ENCODE data around the gene SCYL1. TPM values are rescaled to one million over a fixed set of nuclear protein-coding genes. Genes with fewer than 3 reads are reported as not detected.

The SCYL1 gene
- 94.2 and 95.8 TPM in 2 replicates for total RNA-seq

GRCh38 chr11:65524741-65525545 is at the start of gene SCYL1:
TSS of gene SCYL1 (plus strand) at chr11:65525083. CDS start at chr11:65525154, 71 bp downstream.
- intact Hi-C loops (cut with micrococcal nuclease), result loop anchor here (1.0 kb wide), 1 partner anchor 15 kb away; no protein-coding TSS in a partner anchor

DNA sequence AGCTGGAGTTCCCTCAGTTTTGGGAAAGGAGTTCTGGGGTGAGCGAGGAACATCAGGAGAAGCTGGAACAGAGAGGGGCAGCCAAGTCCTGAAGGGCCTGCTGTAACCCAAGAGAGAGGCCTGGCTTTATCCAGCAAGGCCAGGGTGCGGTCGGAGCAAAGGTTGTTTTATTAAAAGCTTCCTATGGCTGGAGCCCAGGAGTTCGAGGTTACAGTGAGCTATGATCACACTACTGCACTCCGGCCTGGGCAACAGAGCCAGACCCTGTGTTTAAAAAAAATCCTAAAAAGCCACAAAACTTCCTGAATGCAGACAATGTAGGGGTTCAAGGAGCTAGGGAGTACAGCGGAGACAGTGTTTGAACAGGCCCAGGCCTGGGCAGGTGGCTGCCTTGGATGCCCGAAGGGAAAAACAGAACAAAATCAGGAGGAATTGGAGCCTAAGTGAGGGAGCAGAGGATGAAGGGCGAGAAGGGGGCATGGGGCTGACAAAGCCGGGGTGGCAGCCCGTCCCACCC is 48.2 kb upstream of the SCYL1 start:
- Mint-ChIP-seq H3K9me3 (no peaks in the 10 kb centered on the region), H3K36me3 (ENCODE audit: low read depth) (peaks cover 6% of the 10 kb centered on the region), H3K4me1 (peaks cover 28% of the 10 kb centered on the region), H3K4me3 (peak overlapping the region; percentile 97), H3K27me3 (no peaks in the 10 kb centered on the region), H3K27ac (peak overlapping the region; percentile 100)
- peak; percentile 66 for DNase-seq
- intact Hi-C loops (cut with micrococcal nuclease), result loop anchor here (1.0 to 2.0 kb wide), 5 partner anchors 17 to 60 kb away; no protein-coding TSS in a partner anchor

More at GRCh38 chr11:65524741-65525545, at the start of gene SCYL1:
- peak; percentile 91 for DNase-seq
- Mint-ChIP-seq H3K4me1 (peaks cover 52% of the 10 kb centered on the region), H3K4me3 (peak within 1 kb of the TSS; percentile 91), H3K9me3 (no peaks in the 10 kb centered on the region), H3K36me3 (ENCODE audit: low read depth) (peaks cover 18% of the 10 kb centered on the region), H3K27me3 (no peaks in the 10 kb centered on the region), H3K27ac (peak within 1 kb of the TSS; percentile 93)

- intact Hi-C loops (cut with micrococcal nuclease), result loop anchor here (1.0 to 2.0 kb wide), 5 partner anchors 16 to 61 kb away; no protein-coding TSS in a partner anchor
- peak; percentile 97 for DNase-seq
- peak overlapping the region; percentile 100 for H3K27ac Mint-ChIP-seq
- no peaks in the 10 kb centered on the region for H3K9me3 Mint-ChIP-seq
- H3K4me1 Mint-ChIP-seq, result peaks cover 22% of the 10 kb centered on the region
- peaks cover 6% of the 10 kb centered on the region for H3K36me3 Mint-ChIP-seq (ENCODE audit: low read depth)
- no peaks in the 10 kb centered on the region for H3K27me3 Mint-ChIP-seq
- H3K4me3 Mint-ChIP-seq, result peak overlapping the region; percentile 97
Observed at GRCh38 chr11:65477149-65477965, 47.5 kb upstream of the SCYL1 start.

GRCh38 chr11:65478388-65479183 is 46.3 kb upstream of the SCYL1 start:
- Mint-ChIP-seq H3K27me3 (no peaks in the 10 kb centered on the region), H3K36me3 (ENCODE audit: low read depth) (peaks cover 6% of the 10 kb centered on the region), H3K4me1 (peaks cover 21% of the 10 kb centered on the region), H3K4me3 (no peak overlapping the region), H3K9me3 (no peaks in the 10 kb centered on the region), H3K27ac (no peak overlapping the region)
- DNase-seq, result no peak
- intact Hi-C loops (cut with micrococcal nuclease), result no loop called here

GRCh38 chr11:65479184-65480145 is 45.4 kb upstream of the SCYL1 start:
- Mint-ChIP-seq H3K27ac (no peak overlapping the region), H3K4me3 (no peak overlapping the region)

DNA sequence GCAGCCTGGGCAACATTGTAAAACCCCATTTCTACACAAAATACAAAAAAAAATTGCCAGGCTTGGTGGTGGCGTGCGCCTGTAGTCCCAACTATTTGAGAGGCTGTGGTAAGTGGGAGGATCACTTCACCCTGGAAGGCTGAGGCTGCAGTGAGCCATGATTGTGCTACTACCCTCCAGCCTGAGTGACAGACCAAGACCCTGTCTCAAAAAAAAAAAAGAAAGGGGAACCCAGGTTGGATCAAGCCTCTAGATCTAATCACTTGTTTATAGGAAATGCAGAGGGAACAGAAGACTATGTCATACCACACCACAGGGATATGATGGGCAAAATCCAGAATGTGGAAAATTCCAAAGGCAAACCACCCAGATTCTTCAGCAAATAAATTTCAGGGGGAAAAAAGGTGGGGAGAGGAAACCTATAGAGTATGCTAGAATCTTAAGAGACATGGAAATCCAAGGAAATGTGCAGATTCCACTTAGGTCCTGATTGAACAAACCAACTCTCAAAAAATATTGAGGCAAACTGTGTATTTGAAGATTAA is 42.5 kb upstream of the SCYL1 start:
- peaks cover 15% of the 10 kb centered on the region for H3K4me1 Mint-ChIP-seq
- H3K27ac Mint-ChIP-seq, result no peak overlapping the region

More at GRCh38 chr11:65479184-65480145, 45.4 kb upstream of the SCYL1 start:
- Mint-ChIP-seq H3K4me1 (peaks cover 21% of the 10 kb centered on the region), H3K27me3 (no peaks in the 10 kb centered on the region), H3K9me3 (no peaks in the 10 kb centered on the region), H3K36me3 (ENCODE audit: low read depth) (peaks cover 6% of the 10 kb centered on the region)
- DNase-seq, result no peak
- intact Hi-C loops (cut with micrococcal nuclease), result no loop called here

DNA sequence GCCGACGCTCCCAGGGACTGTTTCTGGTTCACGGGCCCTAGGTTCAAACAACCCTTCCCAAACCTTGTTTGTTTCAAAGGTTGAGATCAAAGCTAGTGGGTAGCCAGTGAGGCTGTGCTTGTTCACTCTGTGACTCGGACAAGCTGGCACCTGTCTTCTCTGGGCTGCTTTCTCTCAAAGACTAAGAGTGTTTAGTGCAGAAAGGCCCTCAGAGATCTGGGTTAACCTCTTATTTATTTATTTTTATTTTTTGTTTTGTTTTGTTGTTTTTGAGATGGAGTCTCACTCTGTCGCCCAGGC is 39.0 kb upstream of the SCYL1 start:
- intact Hi-C loops (cut with micrococcal nuclease), result no loop called here
- no peak for DNase-seq
- Mint-ChIP-seq H3K36me3 (ENCODE audit: low read depth) (no peaks in the 10 kb centered on the region), H3K9me3 (no peaks in the 10 kb centered on the region), H3K4me1 (peaks cover 26% of the 10 kb centered on the region), H3K4me3 (no peak overlapping the region), H3K27me3 (no peaks in the 10 kb centered on the region), H3K27ac (no peak overlapping the region)

More for the DNA sequence above, 42.5 kb upstream of the SCYL1 start:
- Mint-ChIP-seq H3K27me3 (no peaks in the 10 kb centered on the region), H3K36me3 (ENCODE audit: low read depth) (no peaks in the 10 kb centered on the region), H3K9me3 (no peaks in the 10 kb centered on the region), H3K4me3 (no peak overlapping the region)
- DNase-seq, result no peak
- intact Hi-C loops (cut with micrococcal nuclease), result no loop called here

DNA sequence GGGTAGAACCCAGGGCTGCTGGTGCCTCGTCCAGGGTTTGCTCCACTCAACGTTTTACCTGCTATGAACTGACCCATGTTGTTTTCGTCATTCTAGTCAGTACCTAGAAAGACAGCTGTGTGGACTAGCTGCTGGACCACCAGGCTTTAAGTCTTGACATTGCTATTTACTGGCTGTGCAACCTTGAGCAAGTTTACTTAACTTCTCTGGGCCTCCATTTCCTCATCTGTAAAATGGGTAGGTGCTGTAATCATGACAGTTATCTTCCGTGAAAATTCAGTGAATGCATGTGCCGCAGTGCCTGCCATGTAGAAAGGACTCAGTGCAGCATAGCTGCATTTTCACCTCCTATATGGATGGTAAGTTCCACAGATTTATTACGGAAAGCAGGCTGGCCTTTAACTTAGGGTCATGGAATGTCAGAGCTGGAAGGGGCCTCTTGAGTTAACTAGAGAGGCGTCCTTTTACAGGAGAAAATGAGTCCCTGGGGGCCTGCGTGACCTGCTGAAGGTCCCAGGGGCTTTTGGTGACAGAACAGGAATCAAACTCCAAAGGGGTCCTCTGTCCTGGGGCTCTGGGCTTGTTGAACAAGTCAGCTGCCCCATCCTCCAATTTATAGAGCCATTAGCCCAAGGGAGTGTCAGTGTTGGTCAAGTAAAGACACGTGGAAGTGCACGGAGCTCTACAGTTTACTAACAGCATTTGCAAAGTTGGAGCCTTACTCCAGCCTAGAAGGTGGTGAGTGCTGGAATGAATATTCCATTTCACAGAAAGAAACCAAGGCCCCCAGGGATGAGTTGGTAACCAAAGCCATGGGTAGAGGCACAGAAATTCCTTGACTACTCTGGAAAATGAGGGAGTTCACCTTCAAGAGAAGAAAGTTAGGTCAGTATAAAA is 38.1 kb upstream of the SCYL1 start:
- intact Hi-C loops (cut with micrococcal nuclease), result no loop called here
- no peak for DNase-seq
- Mint-ChIP-seq H3K36me3 (ENCODE audit: low read depth) (no peaks in the 10 kb centered on the region), H3K4me3 (no peak overlapping the region), H3K4me1 (peaks cover 31% of the 10 kb centered on the region), H3K27me3 (no peaks in the 10 kb centered on the region), H3K9me3 (no peaks in the 10 kb centered on the region), H3K27ac (peak overlapping the region; percentile 84)

GRCh38 chr11:65487467-65488272 is 37.2 kb upstream of the SCYL1 start:
- H3K27ac Mint-ChIP-seq, result peak overlapping the region; percentile 84
- no peaks in the 10 kb centered on the region for H3K27me3 Mint-ChIP-seq
- no peak overlapping the region for H3K4me3 Mint-ChIP-seq
- peak; percentile 82 for DNase-seq
- H3K9me3 Mint-ChIP-seq, result no peaks in the 10 kb centered on the region
- intact Hi-C loops (cut with micrococcal nuclease), result no loop called here
- peaks cover 37% of the 10 kb centered on the region for H3K4me1 Mint-ChIP-seq
- no peaks in the 10 kb centered on the region for H3K36me3 Mint-ChIP-seq (ENCODE audit: low read depth)

- Mint-ChIP-seq H3K27me3 (no peaks in the 10 kb centered on the region), H3K36me3 (ENCODE audit: low read depth) (no peaks in the 10 kb centered on the region), H3K4me3 (peak overlapping the region; percentile 14), H3K9me3 (no peaks in the 10 kb centered on the region), H3K4me1 (peaks cover 45% of the 10 kb centered on the region), H3K27ac (peak overlapping the region; percentile 84)
- intact Hi-C loops (cut with micrococcal nuclease), result no loop called here
- DNase-seq, result peak; percentile 68
Observed at GRCh38 chr11:65488273-65489034, 36.4 kb upstream of the SCYL1 start.

Measured in activated CD4-positive, alpha-beta T cell treated with anti-CD3 and anti-CD28 coated beads, Interleukin-2, amount 10 ng/mL, durations not matched to agents 24 days and 14 days (primary cell).